Fibroblast of mammary gland (primary cell): ENCODE measurements around the gene PLOD1.
"Not testable (repeated sequence)": the region's sequence is repeated elsewhere in the genome, so short reads cannot be mapped to it uniquely, and the experiment has no call there.

Experiments
- DNase-seq: peaks from one replicate; pipeline ENCODE4 v3.0.0-alpha.2; 2010; ENCODE audit warnings: low read depth
- H3K4me3 ChIP-seq: 2 replicates; pipeline ENCODE4 v1.5.1; 2011; ENCODE audit warnings: low read depth, mild to moderate bottlenecking, low read length, moderate library complexity; ENCODE audit not compliant: control insufficient read depth
- CTCF ChIP-seq: conservative IDR thresholded peaks from 2 replicates; pipeline ENCODE4 v1.5.1; 2011; ENCODE audit warnings: low read depth, low read length, inconsistent platforms; ENCODE audit not compliant: control insufficient read depth, insufficient read depth

The PLOD1 gene

GRCh38 chr1:11891433-11892186, 42.9 kb upstream of the PLOD1 start:
- no peak overlapping the region for H3K4me3 ChIP-seq
- TF ChIP-seq CTCF = no peak
- DNase-seq = no peak

GRCh38 chr1:11893907-11894251, 40.6 kb upstream of the PLOD1 start:
- DNase-seq = peak; percentile 30
- H3K4me3 ChIP-seq = no peak overlapping the region
- TF ChIP-seq CTCF = peak; percentile 89

GRCh38 chr1:11894501-11894900, 40.0 kb upstream of the PLOD1 start:
- DNase-seq, H3K4me3 ChIP-seq: not testable (repeated sequence)

GRCh38 chr1:11898086-11898785, 36.3 kb upstream of the PLOD1 start:
- H3K4me3 ChIP-seq = no peak overlapping the region
- TF ChIP-seq CTCF = no peak

GRCh38 chr1:11898831-11899467, 35.6 kb upstream of the PLOD1 start:
- no peak overlapping the region for H3K4me3 ChIP-seq
- no peak for TF ChIP-seq CTCF
- no peak for DNase-seq

More at GRCh38 chr1:11898086-11898785, 36.3 kb upstream of the PLOD1 start:
- DNase-seq = no peak

- H3K4me3 ChIP-seq, DNase-seq: not testable (repeated sequence)
These were observed 33.1 kb upstream of the PLOD1 start for GRCh38 chr1:11901446-11901845.

- DNase-seq = no peak
- H3K4me3 ChIP-seq = no peak overlapping the region
- TF ChIP-seq CTCF = no peak
These were observed 31.3 kb upstream of the PLOD1 start for GRCh38 chr1:11903210-11903609.

- not testable (repeated sequence) for H3K4me3 ChIP-seq
- DNase-seq = peak; percentile 45
These were observed 30.4 kb upstream of the PLOD1 start for GRCh38 chr1:11904156-11904555.
